Mucosa of rectum (tissue), 2 donors: ENCODE results near the gene FHOD3.
"Not testable (repeated sequence)": the region's sequence is repeated elsewhere in the genome, so short reads cannot be mapped to it uniquely, and the experiment has no call there.

ENCODE experiments used
- H3K27ac ChIP-seq, 2 donors: one replicate each; pipeline ENCODE4 v1.7.0; 2013; ENCODE audit warnings: inconsistent platforms in 2 of 2, low read depth in 2 of 2, low read length in 2 of 2
- H3K27me3 ChIP-seq, 2 donors: one replicate each; pipeline ENCODE4 v1.7.0; 2013; ENCODE audit warnings: low read length in 2 of 2; ENCODE audit not compliant: control insufficient read depth in 2 of 2, insufficient read depth in 2 of 2
- H3K36me3 ChIP-seq, 2 donors: one replicate each; pipeline ENCODE4 v1.7.0; 2013; ENCODE audit warnings: low read length in 2 of 2; ENCODE audit not compliant: control insufficient read depth in 2 of 2, insufficient read depth in 2 of 2
- H3K4me1 ChIP-seq, 2 donors: one replicate each; pipeline ENCODE4 v1.7.0; 2013; ENCODE audit warnings: low read length in 2 of 2, mild to moderate bottlenecking in 1 of 2; ENCODE audit not compliant: control insufficient read depth in 2 of 2, insufficient read depth in 2 of 2
- H3K4me3 ChIP-seq, 2 donors: one replicate each; pipeline ENCODE4 v1.7.0; 2013; ENCODE audit warnings: low read length in 2 of 2
- H3K9ac ChIP-seq, 2 donors: one replicate each; pipeline ENCODE4 v1.7.0; 2013; ENCODE audit warnings: low read length in 2 of 2, low read depth in 1 of 2, mild to moderate bottlenecking in 1 of 2
- H3K9me3 ChIP-seq, 2 donors: one replicate each; pipeline ENCODE4 v1.7.0; 2013; ENCODE audit warnings: low read length in 2 of 2; ENCODE audit not compliant: control insufficient read depth in 2 of 2
- donor health status: healthy.
- donor health status: Normal muscosa, but diverticular disease.

FHOD3 gene

GRCh38 chr18:36757081-36757480 lies 459.6 kb downstream of the FHOD3 start:
- no peaks in the 10 kb centered on the region for H3K27me3 ChIP-seq
- H3K36me3 ChIP-seq, result no peaks in the 10 kb centered on the region
- no peak overlapping the region for H3K27ac ChIP-seq
- no peak overlapping the region for H3K4me3 ChIP-seq
- no peak overlapping the region for H3K9ac ChIP-seq
- H3K4me1 ChIP-seq, result no peaks in the 10 kb centered on the region
- H3K9me3 ChIP-seq, result no peaks in the 10 kb centered on the region

GRCh38 chr18:36757991-36758390 lies 460.5 kb downstream of the FHOD3 start:
- Histone ChIP-seq H3K36me3 (no peaks in the 10 kb centered on the region), H3K4me3 (no peak overlapping the region), H3K27ac (no peak overlapping the region), H3K27me3 (no peaks in the 10 kb centered on the region), H3K9me3 (no peaks in the 10 kb centered on the region), H3K4me1 (no peaks in the 10 kb centered on the region), H3K9ac (no peak overlapping the region)

- H3K4me3 ChIP-seq, result no peak overlapping the region
- no peaks in the 10 kb centered on the region for H3K4me1 ChIP-seq
- no peaks in the 10 kb centered on the region for H3K36me3 ChIP-seq
- no peaks in the 10 kb centered on the region for H3K9me3 ChIP-seq
- H3K27me3 ChIP-seq, result no peaks in the 10 kb centered on the region
- H3K27ac ChIP-seq, result no peak overlapping the region
- no peak overlapping the region for H3K9ac ChIP-seq
Observed at GRCh38 chr18:36758623-36759022, 461.1 kb downstream of the FHOD3 start.

GRCh38 chr18:36759167-36759776 lies 461.8 kb downstream of the FHOD3 start:
- no peaks in the 10 kb centered on the region for H3K36me3 ChIP-seq
- H3K9me3 ChIP-seq, result no peaks in the 10 kb centered on the region
- H3K9ac ChIP-seq, result no peak overlapping the region
- H3K27me3 ChIP-seq, result no peaks in the 10 kb centered on the region
- H3K4me3 ChIP-seq, result no peak overlapping the region
- no peak overlapping the region for H3K27ac ChIP-seq
- H3K4me1 ChIP-seq, result no peaks in the 10 kb centered on the region

- H3K4me1 ChIP-seq, result no peaks in the 10 kb centered on the region
- no peaks in the 10 kb centered on the region for H3K9me3 ChIP-seq
- no peak overlapping the region for H3K27ac ChIP-seq
- no peaks in the 10 kb centered on the region for H3K27me3 ChIP-seq
- no peak overlapping the region for H3K9ac ChIP-seq
- no peak overlapping the region for H3K4me3 ChIP-seq
- no peaks in the 10 kb centered on the region for H3K36me3 ChIP-seq
Observed at GRCh38 chr18:36760598-36760997, 463.1 kb downstream of the FHOD3 start.

- no peaks in the 10 kb centered on the region for H3K27me3 ChIP-seq
- H3K4me1 ChIP-seq, result no peaks in the 10 kb centered on the region
- H3K36me3 ChIP-seq, result no peaks in the 10 kb centered on the region
- H3K4me3 ChIP-seq, result no peak overlapping the region
- H3K9ac ChIP-seq, result no peak overlapping the region
- no peak overlapping the region for H3K27ac ChIP-seq
- no peaks in the 10 kb centered on the region for H3K9me3 ChIP-seq
Observed at GRCh38 chr18:36761186-36761698, 463.7 kb downstream of the FHOD3 start.

GRCh38 chr18:36762074-36762473 lies 464.6 kb downstream of the FHOD3 start:
- no peaks in the 10 kb centered on the region for H3K36me3 ChIP-seq
- H3K4me3 ChIP-seq, result no peak overlapping the region
- H3K9me3 ChIP-seq, result no peaks in the 10 kb centered on the region
- no peaks in the 10 kb centered on the region for H3K27me3 ChIP-seq
- H3K27ac ChIP-seq, result no peak overlapping the region
- H3K4me1 ChIP-seq, result no peaks in the 10 kb centered on the region
- no peak overlapping the region for H3K9ac ChIP-seq

- H3K27ac ChIP-seq, H3K9ac ChIP-seq, H3K9me3 ChIP-seq, H3K27me3 ChIP-seq, H3K4me1 ChIP-seq, H3K36me3 ChIP-seq, H3K4me3 ChIP-seq: not testable (repeated sequence)
Observed at GRCh38 chr18:36762965-36763364, 465.5 kb downstream of the FHOD3 start.

GRCh38 chr18:36766836-36767235 lies 469.3 kb downstream of the FHOD3 start:
- Histone ChIP-seq H3K27ac (no peak overlapping the region), H3K36me3 (no peaks in the 10 kb centered on the region), H3K9me3 (no peaks in the 10 kb centered on the region)

GRCh38 chr18:36769172-36769571 lies 471.7 kb downstream of the FHOD3 start:
- no peaks in the 10 kb centered on the region for H3K27me3 ChIP-seq
- H3K36me3 ChIP-seq, result no peaks in the 10 kb centered on the region
- H3K4me1 ChIP-seq, result no peaks in the 10 kb centered on the region
- H3K9me3 ChIP-seq, result no peaks in the 10 kb centered on the region
- H3K4me3 ChIP-seq, result no peak overlapping the region
- no peak overlapping the region for H3K9ac ChIP-seq
- no peak overlapping the region for H3K27ac ChIP-seq

More at GRCh38 chr18:36766836-36767235, 469.3 kb downstream of the FHOD3 start:
- H3K4me3 ChIP-seq, result no peak overlapping the region
- H3K27me3 ChIP-seq, result no peaks in the 10 kb centered on the region
- H3K4me1 ChIP-seq, result no peaks in the 10 kb centered on the region
- no peak overlapping the region for H3K9ac ChIP-seq
